Measurements from ENCODE around the gene SH3GL2. TPM values are rescaled to one million over a fixed set of nuclear protein-coding genes. Genes with fewer than 3 reads are reported as not detected.

SH3GL2 gene
- total RNA-seq, 1 experiment from 2014 or later: not detected

GRCh38 chr9:17636349-17636748 lies 57.5 kb downstream of the SH3GL2 start:
- DNase-seq (ENCODE audit: low read depth): no peak
- in situ Hi-C loops (cut with HindIII; ENCODE audit: low pct_unique_long_range_greater_than_20kb, low sequenced_read_pairs): no loop called here

- DNase-seq (ENCODE audit: low read depth): no peak
- in situ Hi-C loops (cut with HindIII; ENCODE audit: low pct_unique_long_range_greater_than_20kb, low sequenced_read_pairs): no loop called here
Observed at GRCh38 chr9:17636821-17637220, 58.0 kb downstream of the SH3GL2 start.

GRCh38 chr9:17637229-17637628 lies 58.4 kb downstream of the SH3GL2 start:
- no peak for DNase-seq (ENCODE audit: low read depth)
- in situ Hi-C loops (cut with HindIII; ENCODE audit: low pct_unique_long_range_greater_than_20kb, low sequenced_read_pairs): no loop called here

- in situ Hi-C loops (cut with HindIII; ENCODE audit: low pct_unique_long_range_greater_than_20kb, low sequenced_read_pairs): no loop called here
- DNase-seq (ENCODE audit: low read depth): no peak
Observed at GRCh38 chr9:17648516-17648915, 69.7 kb downstream of the SH3GL2 start.

- in situ Hi-C loops (cut with HindIII; ENCODE audit: low pct_unique_long_range_greater_than_20kb, low sequenced_read_pairs): no loop called here
- DNase-seq (ENCODE audit: low read depth): no peak
Observed at GRCh38 chr9:17651725-17652124, 72.9 kb downstream of the SH3GL2 start.

- no peak for DNase-seq (ENCODE audit: low read depth)
- in situ Hi-C loops (cut with HindIII; ENCODE audit: low pct_unique_long_range_greater_than_20kb, low sequenced_read_pairs): no loop called here
Observed at GRCh38 chr9:17653947-17654465, 75.1 kb downstream of the SH3GL2 start.

- no peak for DNase-seq (ENCODE audit: low read depth)
- in situ Hi-C loops (cut with HindIII; ENCODE audit: low pct_unique_long_range_greater_than_20kb, low sequenced_read_pairs): no loop called here
Observed at GRCh38 chr9:17656889-17657288, 78.0 kb downstream of the SH3GL2 start.

- no peak for DNase-seq (ENCODE audit: low read depth)
- in situ Hi-C loops (cut with HindIII; ENCODE audit: low pct_unique_long_range_greater_than_20kb, low sequenced_read_pairs): no loop called here
Observed at GRCh38 chr9:17658237-17658636, 79.4 kb downstream of the SH3GL2 start.

- DNase-seq (ENCODE audit: low read depth): no peak
- in situ Hi-C loops (cut with HindIII; ENCODE audit: low pct_unique_long_range_greater_than_20kb, low sequenced_read_pairs): no loop called here
Observed at GRCh38 chr9:17660158-17660557, 81.3 kb downstream of the SH3GL2 start.

- in situ Hi-C loops (cut with HindIII; ENCODE audit: low pct_unique_long_range_greater_than_20kb, low sequenced_read_pairs): no loop called here
- DNase-seq (ENCODE audit: low read depth): no peak
Observed at GRCh38 chr9:17665450-17665849, 86.6 kb downstream of the SH3GL2 start.

GRCh38 chr9:17669206-17669605 lies 90.3 kb downstream of the SH3GL2 start:
- in situ Hi-C loops (cut with HindIII; ENCODE audit: low pct_unique_long_range_greater_than_20kb, low sequenced_read_pairs): no loop called here
- no peak for DNase-seq (ENCODE audit: low read depth)

- in situ Hi-C loops (cut with HindIII; ENCODE audit: low pct_unique_long_range_greater_than_20kb, low sequenced_read_pairs): no loop called here
- DNase-seq (ENCODE audit: low read depth): no peak
Observed at GRCh38 chr9:17682684-17683083, 103.8 kb downstream of the SH3GL2 start.

GRCh38 chr9:17688834-17689233 lies 110.0 kb downstream of the SH3GL2 start:
- in situ Hi-C loops (cut with HindIII; ENCODE audit: low pct_unique_long_range_greater_than_20kb, low sequenced_read_pairs): no loop called here
- no peak for DNase-seq (ENCODE audit: low read depth)

- DNase-seq (ENCODE audit: low read depth): no peak
- in situ Hi-C loops (cut with HindIII; ENCODE audit: low pct_unique_long_range_greater_than_20kb, low sequenced_read_pairs): no loop called here
Observed at GRCh38 chr9:17694336-17694735, 115.5 kb downstream of the SH3GL2 start.

- no peak for DNase-seq (ENCODE audit: low read depth)
- in situ Hi-C loops (cut with HindIII; ENCODE audit: low pct_unique_long_range_greater_than_20kb, low sequenced_read_pairs): no loop called here
Observed at GRCh38 chr9:17695482-17695881, 116.6 kb downstream of the SH3GL2 start.

- in situ Hi-C loops (cut with HindIII; ENCODE audit: low pct_unique_long_range_greater_than_20kb, low sequenced_read_pairs): no loop called here
- no peak for DNase-seq (ENCODE audit: low read depth)
Observed at GRCh38 chr9:17699615-17700330, 120.9 kb downstream of the SH3GL2 start.

- in situ Hi-C loops (cut with HindIII; ENCODE audit: low pct_unique_long_range_greater_than_20kb, low sequenced_read_pairs): no loop called here
Observed at GRCh38 chr9:17706347-17706746, 127.5 kb downstream of the SH3GL2 start.

GRCh38 chr9:17719053-17719452 lies 140.2 kb downstream of the SH3GL2 start:
- in situ Hi-C loops (cut with HindIII; ENCODE audit: low pct_unique_long_range_greater_than_20kb, low sequenced_read_pairs): no loop called here
- DNase-seq (ENCODE audit: low read depth): no peak

More at GRCh38 chr9:17706347-17706746, 127.5 kb downstream of the SH3GL2 start:
- DNase-seq (ENCODE audit: low read depth): no peak

GRCh38 chr9:17721954-17722353 lies 143.1 kb downstream of the SH3GL2 start:
- in situ Hi-C loops (cut with HindIII; ENCODE audit: low pct_unique_long_range_greater_than_20kb, low sequenced_read_pairs): no loop called here
- DNase-seq (ENCODE audit: low read depth): no peak

- in situ Hi-C loops (cut with HindIII; ENCODE audit: low pct_unique_long_range_greater_than_20kb, low sequenced_read_pairs): no loop called here
- no peak for DNase-seq (ENCODE audit: low read depth)
Observed at GRCh38 chr9:17723656-17724055, 144.8 kb downstream of the SH3GL2 start.

Measured in Caki2 (cell line).